Spleen (tissue), 13 donors: ENCODE measurements around the gene OR4K15. TPM values are rescaled to one million over a fixed set of nuclear protein-coding genes. Genes with fewer than 3 reads are reported as not detected.

Experiments
- DNase-seq: peaks from one replicate; pipeline ENCODE4 v3.0.0-alpha.2; 2020
- H3K27ac ChIP-seq, 8 donors: fragments of 200-600 bp; sonication (generic) in 7 of 8; 1 replicate in 4 of 8; 2 replicates in 4 of 8; pipeline versions ENCODE4 v1.5.0 to v1.8.0; 2016 to 2021; ENCODE audit warnings: inconsistent platforms in 4 of 8, mild to moderate bottlenecking in 4 of 8, moderate library complexity in 1 of 8
- H3K27me3 ChIP-seq, 7 donors: fragments of 200-600 bp; sonication (generic) in 6 of 7; replicated peaks in 1 of 7; 1 replicate in 4 of 7; 2 replicates in 3 of 7; pipeline versions ENCODE4 v1.5.0 to v1.8.0; 2016 to 2021; ENCODE audit warnings: inconsistent platforms in 3 of 7, mild to moderate bottlenecking in 1 of 7
- H3K36me3 ChIP-seq, 6 donors: fragments of 200-600 bp; sonication (generic) in 5 of 6; 1 replicate in 4 of 6; 2 replicates in 2 of 6; pipeline versions ENCODE4 v1.5.0 to v1.8.0; 2016 to 2021; ENCODE audit warnings: inconsistent platforms in 2 of 6
- H3K4me1 ChIP-seq, 6 donors: fragments of 200-600 bp; sonication (generic) in 5 of 6; 1 replicate in 3 of 6; 2 replicates in 3 of 6; pipeline versions ENCODE4 v1.5.0 to v1.8.0; 2016 to 2021; ENCODE audit warnings: inconsistent platforms in 3 of 6
- H3K4me3 ChIP-seq, 8 donors: fragments of 200-600 bp; sonication (generic) in 7 of 8; 1 replicate in 4 of 8; 2 replicates in 4 of 8; pipeline versions ENCODE4 v1.5.0 to v1.8.0; 2016 to 2021; ENCODE audit warnings: inconsistent platforms in 4 of 8, mild to moderate bottlenecking in 4 of 8, moderate library complexity in 2 of 8
- H3K9me3 ChIP-seq, 8 donors: fragments of 200-600 bp; sonication (generic) in 7 of 8; 1 replicate in 4 of 8; 2 replicates in 4 of 8; pipeline versions ENCODE4 v1.5.0 to v1.8.0; 2016 to 2021; ENCODE audit warnings: inconsistent platforms in 4 of 8
- CTCF ChIP-seq, 11 experiments: fragments of 200-600 bp in 7 of 11; fragments of 450-650 bp in 4 of 11; sonication (generic) in 4 of 11; IDR thresholded peaks in 8 of 11; conservative IDR thresholded peaks in 3 of 11; 1 replicate in 7 of 11; 2 replicates in 4 of 11; pipeline versions ENCODE4 v1.4.0 to v1.8.0; 2016 to 2021; ENCODE audit warnings: antibody characterized with exemption in 11 of 11, inconsistent platforms in 4 of 11, mild to moderate bottlenecking in 1 of 11
- POLR2A ChIP-seq, 3 donors: fragments of 450-650 bp; IDR thresholded peaks; one replicate each; pipeline ENCODE4 v1.5.1; 2017; ENCODE audit warnings: antibody characterized with exemption in 3 of 3, mild to moderate bottlenecking in 1 of 3
- POLR2AphosphoS5 ChIP-seq, 3 donors: sonication (generic); formaldehyde crosslinking; IDR thresholded peaks; one replicate each; pipeline ENCODE4 v1.5.1; 2017; ENCODE audit warnings: antibody characterized with exemption in 3 of 3
- WGBS, 5 donors: extraction: QIAGEN DNeasy Blood & Tissue Kit in 3 of 5; methylation state at CpG; one replicate each; pipeline versions ENCODE4 v1.1.5 to v1.1.7; 2013 to 2018; 5-methylcytosine and 5-hydroxymethylcytosine counted together
- intact Hi-C: fragments of 100-400 bp; cut with DNase I; formaldehyde crosslinking; loops from one replicate; pipeline ENCODE4 v1.15.0; 2023; ENCODE audit warnings: low total_unique reads
- long read RNA-seq, 2 donors: transcript quantifications; one replicate each; lab custom pipeline, GENCODE V29; 2026
- polyA plus RNA-seq, 3 donors: library from polyadenylated mRNA; stranded (reverse); fragments of 200-250 nt; gene quantifications; one replicate each; pipeline ENCODE4 v1.2.1, GENCODE V29; 2013
- total RNA-seq, 7 donors: library from RNA; depleted of rRNA in 3 of 7; stranded (reverse); fragments of >200 nt in 3 of 7; fragmentation: NEBNext Ultra II Directional in 4 of 7; extraction: Animal tissue kit (Norgen Biotek cat#: 25700) in 4 of 7; gene quantifications; one replicate each; pipeline versions ENCODE4 v1.1.0 to v1.2.1, GENCODE V29; 2016 to 2021
- donor health status: healthy with polysubstance abuse.
- donor health status: DM: no; HTN: no; CAD: no; lungs with moderate emphysema.
- donor health status: DM: no; HTN: no; CAD: no.
- donor health status: Bipolar disorder and iron deficiency.
- donor health status: healthy.
- donor health status: DM: no; HTN: no; CAD: no.
- donor health status: DM: yes; HTN: yes; CAD: no.

OR4K15 gene
- not detected for total RNA-seq
- not detected for polyA plus RNA-seq
- long read RNA-seq, donor 1: 0 reads
- long read RNA-seq, donor 2: 0 reads

GRCh38 chr14:19975291-19975690, at the start of gene OR4K15:
Gene OR4K15 (plus strand): TSS chr14:19975591. CDS start chr14:19975591, 0 bp downstream.
- TF ChIP-seq POLR2AphosphoS5 (IDR thresholded peaks at IDR 0.05) (no peak), CTCF (IDR thresholded peaks at IDR 0.05 in 8 of 11, conservative IDR thresholded peaks at IDR 0.05 in 3 of 11) (no peak), POLR2A (IDR thresholded peaks at IDR 0.05) (no peak)
- Histone ChIP-seq H3K4me3 (no peak within 1 kb of the TSS), H3K9me3 (no peaks in the 10 kb centered on the region), H3K36me3 (no peaks in the 10 kb centered on the region), H3K27me3 (no peaks in the 10 kb centered on the region), H3K4me1 (no peaks in the 10 kb centered on the region), H3K27ac (no peak within 1 kb of the TSS)
- intact Hi-C loops: no loop called here
- DNase-seq: no peak
- 95 to 98% (median 95%) methylated on average over 3 of the region's 3 CpGs for WGBS, 5 donors

- 57 to 68% (median 62%) methylated on average over 3 of the region's 3 CpGs for WGBS, 5 donors
- no peak for DNase-seq
- no peaks in the 10 kb centered on the region for H3K27me3 ChIP-seq
- H3K9me3 ChIP-seq: peaks cover 0 to 8% (median 0%) of the 10 kb centered on the region in 8 donors
- intact Hi-C loops: no loop called here
- no peak within 1 kb of the TSS for H3K4me3 ChIP-seq
- TF ChIP-seq POLR2A (IDR thresholded peaks at IDR 0.05): no peak
- TF ChIP-seq POLR2AphosphoS5 (IDR thresholded peaks at IDR 0.05): no peak
- no peak for TF ChIP-seq CTCF (IDR thresholded peaks at IDR 0.05 in 8 of 11, conservative IDR thresholded peaks at IDR 0.05 in 3 of 11)
- no peaks in the 10 kb centered on the region for H3K4me1 ChIP-seq
- no peak within 1 kb of the TSS for H3K27ac ChIP-seq
- no peaks in the 10 kb centered on the region for H3K36me3 ChIP-seq
Observed at GRCh38 chr14:19930617-19931016, 44.8 kb upstream of the OR4K15 start, which contains the start of gene OR4K1. Gene OR4K1 (plus strand): TSS chr14:19930917. CDS start chr14:19935667, 4,750 bp downstream.

- Histone ChIP-seq H3K36me3 (no peaks in the 10 kb centered on the region), H3K4me3 (no peak overlapping the region), H3K9me3 (no peaks in the 10 kb centered on the region), H3K27ac (no peak overlapping the region), H3K4me1 (no peaks in the 10 kb centered on the region), H3K27me3 (no peaks in the 10 kb centered on the region)
- no peak for DNase-seq
- 63 to 100% (median 92%) methylated on average over 1 of the region's 1 CpG for WGBS, 5 donors
- TF ChIP-seq POLR2AphosphoS5 (IDR thresholded peaks at IDR 0.05) (no peak), POLR2A (IDR thresholded peaks at IDR 0.05) (no peak), CTCF (IDR thresholded peaks at IDR 0.05 in 8 of 11, conservative IDR thresholded peaks at IDR 0.05 in 3 of 11) (no peak)
- intact Hi-C loops: no loop called here
Observed at GRCh38 chr14:19941668-19942067, 33.7 kb upstream of the OR4K15 start.

GRCh38 chr14:19947413-19948090, 27.8 kb upstream of the OR4K15 start:
- Histone ChIP-seq H3K36me3 (no peaks in the 10 kb centered on the region), H3K27ac (no peak overlapping the region), H3K9me3 (no peaks in the 10 kb centered on the region), H3K4me1 (no peaks in the 10 kb centered on the region), H3K27me3 (no peaks in the 10 kb centered on the region), H3K4me3 (no peak overlapping the region)
- WGBS, 5 donors: 77 to 85% (median 83%) methylated on average over 3 of the region's 3 CpGs
- intact Hi-C loops: no loop called here
- no peak for DNase-seq
- TF ChIP-seq CTCF (IDR thresholded peaks at IDR 0.05 in 8 of 11, conservative IDR thresholded peaks at IDR 0.05 in 3 of 11) (no peak), POLR2A (IDR thresholded peaks at IDR 0.05) (no peak), POLR2AphosphoS5 (IDR thresholded peaks at IDR 0.05) (no peak)
